NCI-H748 (cell line): Measurements from ENCODE around the gene RELN.
"Not testable (repeated sequence)": the region's sequence is repeated elsewhere in the genome, so short reads cannot be mapped to it uniquely, and the experiment has no call there.

Source experiments
- DNase-seq: peaks from one replicate; lab custom pipeline; 2025; ENCODE audit not compliant: unreplicated experiment; lab: John Stamatoyannopoulos, UW

RELN gene

DNA sequence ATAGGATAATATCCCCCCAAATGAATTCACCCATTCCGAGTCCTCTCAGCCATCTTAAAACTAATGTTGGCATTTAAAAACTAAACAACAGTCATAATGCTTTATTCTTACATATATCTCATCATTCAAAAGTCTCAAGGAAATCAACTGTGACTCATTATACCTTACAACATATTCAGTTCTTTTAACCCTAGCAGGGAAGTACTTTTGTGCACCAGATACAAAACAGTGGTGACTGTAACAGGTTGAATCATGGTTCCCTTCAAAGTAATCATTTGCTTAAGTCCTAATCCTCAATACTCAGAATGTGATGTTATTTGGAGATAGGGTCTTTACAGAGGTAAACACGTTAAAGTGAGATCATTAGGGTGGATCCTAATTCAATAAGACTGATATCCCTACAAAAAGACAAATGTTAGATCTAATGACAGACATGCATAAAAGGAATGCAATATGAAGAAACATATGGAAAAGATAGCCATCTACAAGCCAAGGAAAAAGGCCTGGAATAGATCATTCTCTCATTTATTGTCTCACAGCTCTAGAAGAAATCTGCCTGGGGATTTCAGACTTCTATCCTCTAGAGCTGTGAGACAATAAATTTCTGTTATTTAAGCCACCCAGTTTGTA lies 42.3 kb downstream of the RELN start:
- no peak for DNase-seq

DNA sequence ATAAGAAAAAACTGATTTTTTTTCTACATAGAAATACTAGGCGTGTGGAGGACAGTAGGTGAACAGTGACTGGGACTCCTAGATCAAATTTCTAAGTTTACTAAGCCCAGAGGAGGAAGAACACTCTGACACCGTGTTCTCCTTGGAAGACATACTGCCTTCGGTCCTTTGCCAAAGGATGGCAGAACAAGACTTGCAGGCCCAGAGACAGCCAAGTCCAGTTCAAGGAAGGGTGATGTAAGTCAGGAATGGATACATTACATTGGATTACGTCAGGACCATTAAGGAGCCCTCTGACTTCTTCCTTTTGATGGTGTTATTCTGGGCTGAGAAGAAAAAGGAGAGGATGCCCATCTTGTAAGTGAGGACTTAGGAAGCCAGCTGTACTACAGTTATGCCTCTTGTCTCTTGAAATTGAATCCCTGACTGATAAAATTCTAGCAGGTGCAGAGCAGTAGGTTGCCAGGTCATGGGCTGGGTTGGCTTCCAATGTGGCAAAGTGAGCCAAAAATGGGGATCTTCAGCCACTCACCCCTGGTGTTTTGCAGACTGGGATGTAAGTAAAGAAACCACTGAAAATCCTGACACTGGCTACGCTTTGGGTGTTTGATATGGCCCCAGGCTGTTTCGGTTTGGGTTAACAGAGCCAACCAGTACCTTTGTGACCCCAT lies 45.1 kb downstream of the RELN start:
- DNase-seq: no peak

DNA sequence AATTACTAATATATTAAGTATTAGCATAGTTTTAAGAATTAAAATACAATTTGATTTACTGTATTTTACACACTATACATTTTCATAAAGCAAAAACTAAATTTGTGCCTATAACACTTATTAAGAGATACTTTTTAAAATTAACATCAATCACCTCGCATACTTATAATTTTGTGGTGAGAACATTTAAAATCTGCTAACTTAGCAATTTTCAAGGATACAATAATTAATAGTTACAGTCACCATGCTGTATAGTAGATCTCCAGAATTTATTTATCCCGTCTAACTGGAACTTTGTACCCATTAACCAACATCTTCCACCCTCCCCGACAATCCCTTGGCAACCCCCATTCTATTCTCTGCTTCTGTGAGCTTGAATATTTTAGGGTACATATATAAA lies 47.5 kb downstream of the RELN start:
- no peak for DNase-seq

DNA sequence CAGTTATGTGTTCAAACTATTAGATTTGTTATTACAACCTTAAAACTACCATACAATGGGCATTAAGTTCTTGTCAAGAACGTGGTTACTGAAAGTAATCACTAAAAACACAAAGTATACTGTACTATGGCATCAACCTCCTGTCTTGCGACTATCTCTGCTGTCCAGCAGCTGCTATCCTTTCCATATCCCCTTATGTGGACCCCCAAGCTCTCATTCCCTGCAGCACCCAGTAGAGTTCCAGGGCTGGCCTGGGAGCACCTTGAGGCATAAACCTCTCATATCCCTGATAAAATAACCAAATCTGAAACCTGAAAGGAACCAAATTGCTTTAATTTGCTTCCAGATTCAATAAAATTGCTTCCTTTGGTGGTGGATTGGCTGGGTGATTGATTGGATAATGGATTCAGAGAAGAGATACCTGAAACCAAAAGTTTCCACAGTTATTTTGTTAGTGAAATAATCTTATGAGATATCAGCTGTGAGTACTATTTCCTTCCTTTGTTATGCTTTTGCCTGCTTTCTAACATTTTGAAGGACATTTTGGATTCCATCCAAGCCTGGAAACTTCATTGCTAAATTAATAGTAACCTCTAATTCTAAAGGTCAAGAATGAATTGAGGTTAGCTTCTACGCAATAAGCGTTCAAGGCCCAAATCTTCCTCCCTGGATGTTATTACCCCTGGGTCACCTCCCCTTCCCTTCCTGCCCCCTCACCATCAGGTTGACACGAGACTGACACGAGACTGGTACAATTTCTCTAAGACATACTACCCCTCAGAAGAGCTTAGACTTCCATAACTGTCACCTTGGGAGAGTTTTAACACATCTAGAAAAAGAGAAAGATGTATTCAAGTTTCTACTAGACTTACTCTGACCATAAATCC lies 48.8 kb downstream of the RELN start:
- no peak for DNase-seq

DNA sequence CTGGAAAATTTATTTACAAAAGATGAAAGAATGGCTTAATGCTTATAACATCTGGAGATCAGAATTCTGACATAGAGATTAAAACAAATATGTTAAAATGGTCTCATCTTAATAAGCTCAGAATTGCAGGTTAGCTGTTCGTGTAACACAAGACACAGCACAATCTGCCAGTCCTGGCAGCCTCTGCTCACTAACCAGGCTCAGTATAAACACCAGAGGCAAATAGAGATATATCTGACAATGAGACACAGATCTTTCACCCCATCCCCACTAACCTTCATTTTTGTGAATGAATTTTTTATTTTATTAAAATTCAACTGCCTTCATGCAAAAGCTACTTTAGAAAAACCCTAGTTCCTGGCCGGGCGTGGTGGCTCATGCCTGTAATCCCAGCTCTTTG lies 51.8 kb downstream of the RELN start:
- no peak for DNase-seq

DNA sequence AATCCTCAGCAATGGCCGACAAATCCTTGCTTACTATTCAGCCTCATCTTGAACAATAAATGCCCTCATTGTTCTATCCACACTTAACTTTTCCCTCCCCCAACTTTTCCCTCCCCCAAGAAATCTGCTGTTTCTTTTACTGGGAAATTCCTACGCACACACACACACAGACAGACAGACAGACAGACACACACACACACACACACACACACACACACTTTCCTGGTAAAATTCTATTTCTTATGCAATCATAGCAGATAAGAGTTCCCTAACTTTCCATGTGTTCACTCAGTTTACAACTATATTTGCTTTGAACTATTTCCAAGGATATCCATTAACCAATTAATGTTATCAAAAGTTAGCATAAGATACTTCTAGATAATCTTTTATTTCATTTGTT lies 52.9 kb downstream of the RELN start:
- DNase-seq: no peak

DNA sequence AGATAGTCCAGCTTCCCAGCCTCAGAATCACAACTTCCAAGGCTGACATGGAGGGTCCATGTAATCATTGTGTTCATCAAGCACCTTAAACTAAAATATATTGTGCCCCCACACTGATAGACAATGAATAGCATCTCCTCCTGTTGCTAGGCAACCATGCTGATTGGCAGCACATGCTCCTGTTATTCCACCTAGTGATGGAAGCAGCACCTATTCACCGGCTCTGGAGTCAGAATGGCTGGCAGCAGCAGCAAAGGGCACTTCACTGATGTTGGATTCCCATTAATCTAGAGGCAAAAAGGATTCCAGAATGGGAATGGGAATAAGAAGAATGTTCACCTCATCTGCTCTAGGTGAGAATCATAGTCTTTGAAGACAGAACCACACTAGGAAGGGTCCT lies 55.0 kb downstream of the RELN start:
- DNase-seq: peak; percentile 78

DNA sequence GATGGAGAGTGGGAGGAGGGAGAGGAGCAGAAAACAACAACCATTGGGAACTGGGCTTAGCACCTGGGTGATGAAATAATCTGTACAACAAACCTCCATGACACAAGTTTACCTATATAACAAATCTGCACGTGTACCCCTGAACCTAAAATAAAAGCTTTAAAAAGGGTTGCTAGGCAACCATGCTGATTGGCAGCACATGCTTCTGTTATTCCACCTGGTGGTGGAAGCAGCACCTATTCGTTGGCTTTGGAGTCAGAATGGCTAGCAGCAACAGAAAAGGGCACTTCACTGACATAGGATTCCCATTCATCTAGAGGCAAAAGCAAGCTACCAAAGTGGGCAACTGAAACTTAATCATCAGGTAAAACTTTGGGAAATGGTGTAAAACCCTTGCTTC lies 57.1 kb downstream of the RELN start:
- DNase-seq: peak; percentile 47

DNA sequence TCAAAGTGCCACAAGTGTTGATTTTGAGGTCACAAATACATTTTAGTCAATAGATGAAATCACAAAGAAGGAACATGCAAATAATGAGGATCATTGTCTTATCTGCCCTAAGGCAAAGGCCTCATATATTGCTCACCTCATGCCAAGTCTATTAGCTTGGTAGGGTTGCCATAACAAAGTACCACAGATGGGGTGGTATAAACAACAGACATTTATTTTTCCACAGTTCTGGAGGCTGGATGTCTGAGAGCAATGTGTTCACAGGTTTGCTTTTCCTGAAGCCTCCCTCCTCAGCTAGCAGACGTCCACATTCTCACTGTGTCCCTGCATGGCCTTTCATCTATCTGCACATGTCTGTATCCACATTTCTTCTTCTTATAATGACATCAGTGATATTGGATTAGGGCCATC lies 59.6 kb downstream of the RELN start:
- peak; percentile 77 for DNase-seq

DNA sequence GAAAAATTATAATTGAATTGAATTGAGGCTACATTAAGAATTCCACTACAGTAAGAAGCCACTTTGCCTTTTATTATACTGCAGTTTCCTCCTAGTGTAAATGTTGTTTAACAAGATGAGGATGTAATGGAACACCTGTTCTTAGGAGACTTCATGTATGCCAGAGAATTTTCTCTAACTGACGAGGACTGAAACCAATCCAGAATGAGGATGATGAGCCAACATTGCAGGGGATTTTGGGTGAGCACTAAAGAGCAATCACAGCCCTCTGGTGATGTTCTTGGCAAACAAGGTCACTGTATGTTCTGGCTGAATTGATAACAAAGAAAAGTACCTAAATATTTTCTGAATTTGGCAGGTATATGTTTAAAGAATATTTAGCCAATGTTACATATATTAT lies 60.9 kb downstream of the RELN start:
- DNase-seq: no peak

DNA sequence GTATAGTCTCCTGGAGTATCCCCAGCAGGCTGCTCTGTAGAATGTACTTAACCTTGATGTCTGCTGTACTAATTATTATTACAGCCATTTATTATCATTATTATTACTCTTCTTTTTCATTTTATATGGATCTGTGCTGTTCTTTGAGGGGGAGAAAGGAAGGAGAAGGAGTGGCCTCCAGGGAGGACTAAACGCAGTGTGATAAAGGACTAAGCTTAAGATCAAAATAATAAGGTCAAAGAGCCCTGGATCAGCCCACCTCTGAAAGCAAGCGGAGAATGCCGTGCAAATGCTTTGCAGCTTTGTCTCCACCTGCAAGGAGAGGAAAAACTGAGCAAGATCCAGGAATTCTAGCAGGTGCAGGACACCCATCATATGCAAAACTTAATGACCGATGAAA lies 65.3 kb downstream of the RELN start:
- no peak for DNase-seq

DNA sequence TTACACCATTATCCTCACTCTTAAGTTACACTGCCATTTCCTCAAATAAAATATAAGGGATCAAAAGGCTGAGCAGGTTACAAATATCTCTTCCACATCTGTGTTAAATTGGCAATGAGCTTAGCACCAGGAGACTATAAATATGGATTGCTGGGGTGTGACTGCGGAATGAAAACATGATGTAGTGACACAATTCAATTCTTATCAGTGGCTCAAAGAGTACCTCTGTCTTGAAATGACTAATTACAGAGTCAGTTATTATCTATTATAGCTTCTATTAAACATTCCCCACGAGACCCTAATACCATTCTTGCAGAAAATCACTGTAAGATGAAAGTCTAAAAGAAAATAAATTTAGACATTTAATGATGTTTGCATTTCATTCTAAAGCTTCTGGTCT lies 67.1 kb downstream of the RELN start:
- DNase-seq: no peak

DNA sequence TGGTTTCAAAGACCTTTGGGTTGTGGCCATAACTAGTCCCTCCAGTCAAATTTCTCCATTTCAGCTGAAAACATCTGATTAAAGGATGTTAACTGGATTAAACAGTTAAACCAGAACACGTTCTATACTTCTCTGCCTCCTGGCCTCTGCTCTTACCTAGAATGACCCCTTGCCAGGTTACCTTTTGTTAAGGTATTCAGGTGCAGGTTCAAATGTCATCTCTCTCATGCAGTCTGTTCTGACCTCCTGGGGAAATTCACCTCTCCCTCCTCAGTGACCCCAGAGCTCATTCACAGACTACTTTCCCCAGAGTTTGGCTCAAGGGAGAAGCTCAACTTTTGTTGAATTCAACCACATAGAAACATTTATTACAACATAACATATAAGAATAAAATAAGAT lies 67.8 kb downstream of the RELN start:
- no peak for DNase-seq

DNA sequence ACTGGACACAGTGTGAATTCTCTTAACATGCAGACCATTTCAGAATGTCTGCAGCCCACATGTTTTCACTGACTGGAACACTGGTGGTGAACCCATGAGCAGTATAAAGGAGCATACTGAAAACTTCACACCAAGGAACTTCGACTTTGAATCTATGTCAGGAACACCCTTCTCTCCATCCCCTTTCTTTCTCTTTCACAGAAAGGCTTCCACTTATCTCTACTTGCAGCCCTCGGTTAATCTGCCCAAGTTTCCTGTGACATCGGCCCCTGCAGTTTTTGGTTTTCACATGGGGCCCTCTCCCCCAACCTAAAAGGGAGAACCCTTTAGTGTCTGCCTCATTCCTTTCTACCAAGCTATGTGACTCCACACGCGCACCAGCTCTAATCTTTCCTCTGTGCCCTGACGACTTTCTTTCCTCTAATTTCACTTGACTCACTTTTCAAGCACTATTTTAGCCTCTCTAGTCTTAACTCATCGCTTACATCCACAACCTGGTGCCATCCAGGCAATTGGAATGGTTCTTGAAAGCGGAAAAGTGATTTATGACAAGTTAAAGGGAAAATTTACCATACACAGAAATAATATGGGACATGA lies 70.1 kb downstream of the RELN start:
- DNase-seq: no peak

DNA sequence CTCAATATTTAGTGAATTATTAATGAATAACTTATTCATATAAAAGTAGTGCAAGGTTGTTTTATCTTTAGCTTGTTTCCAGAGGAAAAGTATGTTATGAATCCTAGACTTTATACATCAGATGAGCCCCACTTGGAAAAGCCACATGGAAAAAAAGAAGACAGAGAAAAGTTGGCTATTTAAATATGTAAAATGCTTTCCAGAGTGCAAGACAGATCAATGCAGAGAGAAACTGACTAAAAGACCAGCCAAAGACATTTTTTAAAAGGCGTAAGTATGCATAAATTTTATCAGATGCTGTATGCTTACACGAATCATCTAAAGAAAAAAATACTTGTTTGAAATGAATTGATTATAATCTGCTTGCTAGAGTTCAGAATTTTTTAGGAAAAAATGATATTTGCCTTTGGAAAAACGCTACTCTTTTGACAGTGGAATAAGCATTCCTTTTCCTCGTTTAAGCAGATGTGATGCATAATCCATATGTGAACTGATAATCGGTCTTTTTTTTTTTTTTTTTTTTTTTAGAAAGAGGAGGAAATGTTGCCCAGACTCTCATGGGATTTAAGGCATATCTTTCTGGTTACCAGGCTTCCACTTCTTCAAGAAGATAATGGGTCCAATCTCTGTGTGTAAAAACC lies 70.7 kb downstream of the RELN start:
- DNase-seq: no peak

DNA sequence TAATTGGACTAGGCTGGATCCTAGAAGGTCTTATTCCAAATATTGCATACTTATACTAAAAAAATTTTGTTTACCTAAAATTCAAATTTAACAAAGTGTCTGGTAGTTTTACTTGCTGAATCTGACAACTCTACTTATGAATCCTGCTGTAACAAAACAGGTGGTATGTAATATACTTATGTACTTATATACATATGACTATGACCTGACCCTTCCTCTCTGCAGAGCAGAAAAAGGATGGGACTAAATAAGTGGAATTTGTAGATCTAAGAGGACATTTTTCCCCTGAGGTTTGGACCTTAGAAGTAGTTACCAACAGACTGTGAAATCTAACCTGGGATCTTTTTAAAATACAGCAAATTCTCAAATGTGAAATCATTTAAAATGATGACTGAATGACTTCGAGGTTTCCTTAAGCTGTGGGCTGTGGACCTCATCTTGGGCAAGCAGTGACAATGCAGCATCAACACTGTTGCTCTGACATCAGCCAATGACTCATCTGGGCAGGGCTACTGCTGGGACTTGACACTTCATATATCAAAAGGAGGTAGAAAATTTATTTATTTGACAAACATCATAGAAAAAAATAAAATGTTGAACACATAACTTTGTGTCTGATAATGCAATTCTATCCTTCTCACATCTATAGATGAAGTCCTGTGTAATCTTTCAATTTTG lies 73.6 kb downstream of the RELN start:
- no peak for DNase-seq

DNA sequence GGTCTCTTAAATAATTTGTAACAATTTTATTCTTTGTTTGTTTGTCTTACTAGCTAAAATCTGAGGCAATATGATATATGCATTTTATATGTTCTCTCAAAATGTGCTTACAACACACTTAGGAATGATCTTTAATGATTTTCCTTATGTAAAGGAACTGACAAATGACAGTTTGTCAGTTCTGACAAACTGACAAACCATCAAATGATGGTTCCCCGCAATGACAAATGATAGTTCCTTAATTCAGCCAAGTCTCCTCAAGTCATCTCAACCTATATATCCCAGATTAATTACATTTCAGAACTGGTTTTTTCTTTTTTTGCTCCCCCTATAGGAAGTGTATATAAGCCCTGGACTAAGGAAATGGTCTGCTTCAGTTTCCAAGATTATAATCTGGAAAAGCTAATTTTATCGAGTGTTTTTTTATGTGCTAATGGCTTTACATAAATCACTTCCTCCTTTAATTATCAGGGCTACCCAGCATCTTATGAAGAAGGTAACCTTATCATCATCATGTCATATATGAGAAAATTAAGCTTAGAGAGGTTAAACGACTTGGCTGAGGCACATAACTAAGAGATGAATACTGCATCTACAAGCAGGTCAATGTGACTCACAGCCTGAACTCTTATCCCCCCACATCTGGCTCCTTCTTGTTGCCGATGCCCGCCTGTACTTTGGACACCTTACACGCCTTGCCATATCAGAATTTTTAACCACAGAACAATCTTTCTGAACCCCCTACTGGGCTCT lies 75.1 kb downstream of the RELN start:
- no peak for DNase-seq

DNA sequence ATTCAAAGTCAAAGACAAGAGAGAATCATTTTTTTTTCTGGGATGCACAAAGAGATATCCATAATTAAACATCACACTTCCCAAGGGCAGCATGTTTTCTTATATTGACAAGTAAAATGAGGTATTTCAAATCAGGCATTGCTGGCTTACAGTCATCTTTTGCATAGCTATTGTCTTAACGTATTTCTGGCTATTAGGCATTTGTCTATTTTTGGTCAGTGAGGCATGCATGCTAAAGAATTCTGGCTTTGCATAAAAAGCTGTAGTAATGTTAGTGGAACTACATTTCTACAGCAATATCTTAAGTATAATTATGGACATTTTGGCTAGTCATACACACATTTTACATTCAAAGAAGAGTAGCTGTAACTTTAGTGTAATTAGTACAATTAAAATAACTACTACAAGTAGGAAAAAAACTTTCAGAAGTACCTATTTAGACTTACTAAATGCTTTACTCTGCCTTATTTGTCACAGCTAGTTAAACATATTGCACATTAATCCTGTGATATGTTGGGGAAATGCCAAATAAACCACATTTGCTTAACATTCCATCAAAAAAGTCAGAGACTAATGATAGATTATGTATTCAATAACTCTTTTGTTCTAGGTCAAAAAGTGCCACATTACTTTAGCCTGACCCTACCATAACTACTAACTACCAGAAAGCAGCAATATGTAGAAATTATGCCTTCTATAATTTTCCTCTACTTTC lies 76.4 kb downstream of the RELN start:
- no peak for DNase-seq

DNA sequence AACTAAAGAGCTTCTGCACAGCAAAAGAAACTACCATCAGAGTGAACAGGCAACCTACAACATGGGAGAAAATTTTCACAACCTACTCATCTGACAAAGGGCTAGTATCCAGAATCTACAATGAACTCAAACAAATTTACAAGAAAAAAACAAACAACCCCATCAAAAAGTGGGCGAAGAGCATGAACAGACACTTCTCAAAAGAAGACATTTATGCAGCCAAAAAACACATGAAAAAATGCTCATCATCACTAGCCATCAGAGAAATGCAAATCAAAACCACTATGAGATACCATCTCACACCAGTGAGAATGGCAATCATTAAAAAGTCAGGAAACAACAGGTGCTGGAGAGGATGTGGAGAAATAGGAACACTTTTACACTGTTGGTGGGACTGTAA lies 78.4 kb downstream of the RELN start:
- DNase-seq: not testable (repeated sequence)
